SK-N-SH treated with all-trans-retinoic acid at 6 μM for 48 hours (cell line): ENCODE results near the gene B9D1.

Experiments used
- ISL1 ChIP-seq: fragments of 250-450 bp; sonication (Bioruptor Pico); IDR thresholded peaks from 2 replicates; pipeline ENCODE4 v2.1.2; 2022; ENCODE audit warnings: mild to moderate bottlenecking, moderate library complexity
- RARB ChIP-seq: fragments of 250-450 bp; sonication (Bioruptor Pico); IDR thresholded peaks from 2 replicates; pipeline ENCODE4 v1.8.0; 2021; ENCODE audit warnings: mild to moderate bottlenecking, moderate library complexity
- SNAI2 ChIP-seq: fragments of 250-450 bp; sonication (Bioruptor Pico); IDR thresholded peaks from 2 replicates; pipeline ENCODE4 v1.5.0; 2020; ENCODE audit warnings: mild to moderate bottlenecking, moderate library complexity
- ZC3H10 ChIP-seq: fragments of 250-450 bp; sonication (Bioruptor Pico); IDR thresholded peaks from 2 replicates; pipeline ENCODE4 v1.5.1; 2021; ENCODE audit warnings: mild to moderate bottlenecking, moderate library complexity
- ZFP3 ChIP-seq: fragments of 250-450 bp; sonication (Bioruptor Pico); IDR thresholded peaks from 2 replicates; pipeline ENCODE4 v1.5.0; 2020; ENCODE audit warnings: mild to moderate bottlenecking, moderate library complexity
- ZFP30 ChIP-seq: fragments of 450-650 bp; formaldehyde crosslinking; IDR thresholded peaks from 2 replicates; pipeline ENCODE4 v1.5.0; 2022; ENCODE audit warnings: mild to moderate bottlenecking, moderate library complexity
- ZNF70 ChIP-seq: fragments of 450-650 bp; formaldehyde crosslinking; IDR thresholded peaks from 2 replicates; pipeline ENCODE4 v1.5.0; 2020; ENCODE audit warnings: mild to moderate bottlenecking, moderate library complexity
- TF ChIP-seq, protein P1 (sequence below): fragments of 250-450 bp; sonication (Bioruptor Pico); IDR thresholded peaks from 2 replicates; pipeline ENCODE4 v1.5.1; 2020; ENCODE audit warnings: low read depth, mild to moderate bottlenecking, moderate library complexity
- TF ChIP-seq, protein P2 (sequence below): fragments of 250-450 bp; sonication (Bioruptor Pico); IDR thresholded peaks from 2 replicates; pipeline ENCODE4 v1.8.0; 2020; ENCODE audit warnings: mild to moderate bottlenecking, moderate library complexity, borderline replicate concordance

DNA sequence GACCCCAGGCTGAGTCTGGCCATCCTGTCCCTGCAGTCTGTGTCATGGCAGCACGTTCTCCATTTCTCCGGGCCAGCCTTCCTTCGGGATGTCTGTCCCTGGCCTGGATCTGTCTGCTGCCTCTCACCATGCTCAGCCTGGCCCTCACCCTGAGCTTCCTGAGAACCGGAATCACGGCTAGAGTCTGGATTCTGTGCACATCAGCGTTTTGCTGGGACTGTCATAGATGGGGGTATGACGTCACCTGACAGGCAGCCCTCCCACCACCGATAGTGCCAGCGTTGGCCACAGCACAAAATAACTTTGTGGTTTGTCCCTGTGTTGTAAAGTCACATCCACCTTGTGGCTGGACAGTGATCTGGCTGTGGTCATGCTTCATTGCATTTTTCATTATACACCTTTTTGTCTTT, 59.2 kb downstream of the B9D1 start:
- TF ChIP-seq ISL1 (no peak), SNAI2 (CRISPR knock-in tag) (no peak), RARB (CRISPR knock-in tag) (no peak), ZFP30 (CRISPR knock-in tag) (no peak), ZNF70 (no peak), ZFP3 (no peak), ZC3H10 (CRISPR knock-in tag) (no peak)
- TF ChIP-seq, protein P1, sequence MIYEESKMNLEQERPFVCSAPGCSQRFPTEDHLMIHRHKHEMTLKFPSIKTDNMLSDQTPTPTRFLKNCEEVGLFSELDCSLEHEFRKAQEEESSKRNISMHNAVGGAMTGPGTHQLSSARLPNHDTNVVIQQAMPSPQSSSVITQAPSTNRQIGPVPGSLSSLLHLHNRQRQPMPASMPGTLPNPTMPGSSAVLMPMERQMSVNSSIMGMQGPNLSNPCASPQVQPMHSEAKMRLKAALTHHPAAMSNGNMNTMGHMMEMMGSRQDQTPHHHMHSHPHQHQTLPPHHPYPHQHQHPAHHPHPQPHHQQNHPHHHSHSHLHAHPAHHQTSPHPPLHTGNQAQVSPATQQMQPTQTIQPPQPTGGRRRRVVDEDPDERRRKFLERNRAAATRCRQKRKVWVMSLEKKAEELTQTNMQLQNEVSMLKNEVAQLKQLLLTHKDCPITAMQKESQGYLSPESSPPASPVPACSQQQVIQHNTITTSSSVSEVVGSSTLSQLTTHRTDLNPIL (CRISPR knock-in tag), result no peak
- TF ChIP-seq, protein P2, sequence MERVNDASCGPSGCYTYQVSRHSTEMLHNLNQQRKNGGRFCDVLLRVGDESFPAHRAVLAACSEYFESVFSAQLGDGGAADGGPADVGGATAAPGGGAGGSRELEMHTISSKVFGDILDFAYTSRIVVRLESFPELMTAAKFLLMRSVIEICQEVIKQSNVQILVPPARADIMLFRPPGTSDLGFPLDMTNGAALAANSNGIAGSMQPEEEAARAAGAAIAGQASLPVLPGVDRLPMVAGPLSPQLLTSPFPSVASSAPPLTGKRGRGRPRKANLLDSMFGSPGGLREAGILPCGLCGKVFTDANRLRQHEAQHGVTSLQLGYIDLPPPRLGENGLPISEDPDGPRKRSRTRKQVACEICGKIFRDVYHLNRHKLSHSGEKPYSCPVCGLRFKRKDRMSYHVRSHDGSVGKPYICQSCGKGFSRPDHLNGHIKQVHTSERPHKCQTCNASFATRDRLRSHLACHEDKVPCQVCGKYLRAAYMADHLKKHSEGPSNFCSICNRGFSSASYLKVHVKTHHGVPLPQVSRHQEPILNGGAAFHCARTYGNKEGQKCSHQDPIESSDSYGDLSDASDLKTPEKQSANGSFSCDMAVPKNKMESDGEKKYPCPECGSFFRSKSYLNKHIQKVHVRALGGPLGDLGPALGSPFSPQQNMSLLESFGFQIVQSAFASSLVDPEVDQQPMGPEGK (CRISPR knock-in tag), result no peak
